BLaER1 treated with 17β-estradiol and CSF1 and Interleukin-3, amounts not matched to agents 10 nM and 100 nM (cell line): ENCODE measurements around the gene SLC25A34.
A peak's percentile ranks its signal among the peaks of the same experiment; 100 is the strongest.

ENCODE experiments used
- H3K27ac ChIP-seq, 11 experiments: shearing (Covaris generic); formaldehyde crosslinking; 2 replicates each; pipeline ENCODE4 v1.8.1; 2022
- H3K27me3 ChIP-seq, 11 experiments: shearing (Covaris generic); formaldehyde crosslinking; 2 replicates each; pipeline ENCODE4 v1.8.1; 2022
- H3K36me3 ChIP-seq, 11 experiments: shearing (Covaris generic); formaldehyde crosslinking; 2 replicates each; pipeline ENCODE4 v1.8.1; 2022
- H3K4me1 ChIP-seq, 10 experiments: shearing (Covaris generic); formaldehyde crosslinking; 2 replicates each; pipeline ENCODE4 v1.8.1; 2022
- H3K4me2 ChIP-seq, 11 experiments: shearing (Covaris generic); formaldehyde crosslinking; 2 replicates each; pipeline ENCODE4 v1.8.1; 2022
- H3K4me3 ChIP-seq, 10 experiments: shearing (Covaris generic); formaldehyde crosslinking; 2 replicates each; pipeline ENCODE4 v1.8.1; 2022
- H3K9ac ChIP-seq, 11 experiments: shearing (Covaris generic); formaldehyde crosslinking; 2 replicates each; pipeline ENCODE4 v1.8.1; 2022
- H3K9me3 ChIP-seq, 11 experiments: shearing (Covaris generic); formaldehyde crosslinking; replicated peaks in 1 of 11; 2 replicates each; pipeline ENCODE4 v1.8.1; 2022
- H4K20me1 ChIP-seq, 11 experiments: shearing (Covaris generic); formaldehyde crosslinking; 2 replicates each; pipeline ENCODE4 v1.8.1; 2022
- Cebpa-rat ChIP-seq, 11 experiments: shearing (Covaris generic); IDR thresholded peaks; 2 replicates each; pipeline ENCODE4 v1.8.1; 2022

SLC25A34 gene

DNA sequence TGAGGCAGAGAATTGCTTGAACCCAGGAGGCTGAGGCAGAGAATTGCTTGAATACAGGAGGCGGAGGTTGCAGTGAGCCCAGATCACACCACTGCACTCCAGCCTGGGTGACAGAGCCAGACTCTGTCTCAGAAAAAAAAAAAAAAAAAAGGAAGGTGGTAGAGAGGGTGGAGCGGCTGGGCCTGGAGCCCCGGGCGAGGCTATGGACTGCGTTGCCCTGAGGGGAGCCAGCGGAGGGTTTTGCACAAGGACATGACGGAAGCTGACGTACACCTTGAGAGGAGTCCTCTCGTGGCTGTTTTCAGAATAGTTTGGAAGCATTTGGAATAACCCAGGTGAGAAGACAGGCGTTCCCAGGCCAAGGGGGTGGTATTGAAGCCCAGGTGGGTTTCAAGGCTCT is 15.7 kb downstream of the SLC25A34 start:
- no peaks in the 10 kb centered on the region; a peak in 1 of 22 replicates for H3K9me3 ChIP-seq
- peaks cover 18 to 20% (median 18%) of the 10 kb centered on the region in 11 experiments for H3K27me3 ChIP-seq
- no peak overlapping the region for H3K9ac ChIP-seq
- no peak overlapping the region for H3K4me3 ChIP-seq
- peaks cover 0 to 7% (median 3%) of the 10 kb centered on the region in 11 experiments; a peak in 7 of 22 replicates for H4K20me1 ChIP-seq
- no peak overlapping the region for H3K4me2 ChIP-seq
- no peaks in the 10 kb centered on the region for H3K36me3 ChIP-seq
- H3K27ac ChIP-seq, result no peak overlapping the region
- TF ChIP-seq Cebpa-rat (IDR thresholded peaks at IDR 0.05), result no peak
- H3K4me1 ChIP-seq, result peaks cover 6 to 7% (median 7%) of the 10 kb centered on the region in 10 experiments; a peak in 17 of 20 replicates

DNA sequence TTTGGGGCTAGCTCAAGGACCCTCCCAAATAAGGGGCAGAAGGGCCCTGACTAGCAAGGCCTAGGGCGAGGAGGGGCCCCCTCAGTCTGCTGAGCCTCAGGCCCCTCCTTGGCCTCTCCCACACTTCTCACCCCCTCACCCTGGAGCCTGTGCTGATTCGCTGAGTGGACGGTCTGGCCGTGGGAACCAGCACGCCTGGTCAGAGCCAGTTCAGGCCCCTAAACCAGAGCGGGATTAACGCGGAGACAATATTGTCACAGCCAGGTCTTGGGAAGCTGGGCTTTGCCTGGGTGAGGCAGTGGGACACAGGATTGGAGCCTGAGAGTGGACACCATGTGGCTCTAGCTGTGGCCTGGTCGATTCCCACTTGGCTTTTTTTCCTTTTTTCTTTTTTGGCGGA is 17.7 kb downstream of the SLC25A34 start:
- no peaks in the 10 kb centered on the region for H3K36me3 ChIP-seq
- H4K20me1 ChIP-seq, result peaks cover 0 to 22% (median 18%) of the 10 kb centered on the region in 11 experiments; a peak in 15 of 22 replicates
- H3K4me1 ChIP-seq, result peaks cover 6 to 11% (median 9%) of the 10 kb centered on the region in 10 experiments; a peak in 17 of 20 replicates
- H3K9me3 ChIP-seq, result no peaks in the 10 kb centered on the region; a peak in 1 of 22 replicates
- H3K4me3 ChIP-seq, result no peak overlapping the region
- H3K27ac ChIP-seq, result no peak overlapping the region
- TF ChIP-seq Cebpa-rat (IDR thresholded peaks at IDR 0.05), result no peak
- H3K9ac ChIP-seq, result no peak overlapping the region
- H3K4me2 ChIP-seq, result no peak overlapping the region
- H3K27me3 ChIP-seq, result peaks cover 35 to 40% (median 39%) of the 10 kb centered on the region in 11 experiments

DNA sequence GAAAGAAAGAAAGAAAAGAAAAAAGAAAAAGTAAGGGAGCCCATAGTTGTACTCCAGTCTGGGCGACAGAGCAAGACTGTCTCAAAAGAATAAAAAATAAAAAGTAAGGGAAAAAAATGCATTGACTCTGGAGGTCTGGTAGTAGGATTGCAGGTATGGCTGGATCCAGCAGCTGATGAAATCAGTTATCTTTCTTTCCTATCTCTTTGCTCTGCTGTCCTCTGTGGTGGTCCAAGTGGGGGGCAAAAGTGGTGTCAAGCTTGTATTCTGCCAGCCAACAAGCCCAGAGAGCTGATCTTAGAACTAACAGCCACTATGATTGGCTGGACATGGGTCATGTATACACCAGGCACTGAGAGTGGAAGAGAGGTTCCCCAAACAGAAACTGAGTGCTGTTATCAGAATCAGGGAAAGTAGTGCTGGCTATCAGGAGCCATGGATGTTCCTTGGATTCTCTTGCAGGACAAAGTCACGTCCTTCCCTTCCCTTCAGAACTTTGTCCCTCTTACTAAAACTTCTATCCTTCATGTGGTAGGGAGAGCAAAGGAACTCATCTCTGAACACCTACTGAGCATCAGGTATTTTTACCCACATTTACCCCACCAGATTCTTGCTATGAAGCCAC is 19.1 kb downstream of the SLC25A34 start:
- TF ChIP-seq Cebpa-rat (IDR thresholded peaks at IDR 0.05), result no peak
- Histone ChIP-seq H4K20me1 (peaks cover 0 to 31% (median 24%) of the 10 kb centered on the region in 11 experiments; a peak in 15 of 22 replicates), H3K36me3 (no peaks in the 10 kb centered on the region), H3K4me2 (no peak overlapping the region), H3K4me3 (no peak overlapping the region), H3K27me3 (peaks cover 49 to 54% (median 52%) of the 10 kb centered on the region in 11 experiments), H3K9me3 (no peaks in the 10 kb centered on the region; a peak in 1 of 22 replicates), H3K4me1 (peaks cover 7 to 18% (median 12%) of the 10 kb centered on the region in 10 experiments; a peak in 19 of 20 replicates), H3K9ac (no peak overlapping the region), H3K27ac (no peak overlapping the region)

DNA sequence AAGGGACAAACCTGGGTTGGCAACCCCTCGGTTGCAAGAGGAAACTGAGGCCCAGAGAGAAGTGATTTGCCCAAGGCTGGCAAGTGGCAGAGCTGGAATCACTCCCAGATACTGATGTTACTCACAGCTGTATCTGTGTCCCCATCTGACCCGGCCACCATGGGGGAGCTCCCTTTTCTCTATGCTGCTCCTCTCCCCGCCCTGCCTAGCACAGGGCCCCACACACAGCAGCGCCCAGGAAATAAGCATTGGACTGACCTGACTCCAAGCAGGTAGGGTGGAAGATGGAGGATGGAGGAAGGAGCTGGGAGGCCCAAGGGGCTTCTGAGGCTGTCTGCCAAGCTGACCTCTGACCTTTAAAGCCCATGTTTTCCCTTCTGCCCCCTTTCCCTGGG is 19.6 kb downstream of the SLC25A34 start:
- no peaks in the 10 kb centered on the region; a peak in 1 of 22 replicates for H3K9me3 ChIP-seq
- no peak overlapping the region for H3K27ac ChIP-seq
- H3K27me3 ChIP-seq, result peaks cover 54 to 59% (median 58%) of the 10 kb centered on the region in 11 experiments
- H3K4me1 ChIP-seq, result peaks cover 11 to 24% (median 17%) of the 10 kb centered on the region in 10 experiments
- H4K20me1 ChIP-seq, result peaks cover 0 to 32% (median 25%) of the 10 kb centered on the region in 11 experiments; a peak in 15 of 22 replicates
- TF ChIP-seq Cebpa-rat (IDR thresholded peaks at IDR 0.05), result no peak
- no peaks in the 10 kb centered on the region for H3K36me3 ChIP-seq
- H3K4me3 ChIP-seq, result no peak overlapping the region
- no peak overlapping the region for H3K4me2 ChIP-seq
- no peak overlapping the region for H3K9ac ChIP-seq

DNA sequence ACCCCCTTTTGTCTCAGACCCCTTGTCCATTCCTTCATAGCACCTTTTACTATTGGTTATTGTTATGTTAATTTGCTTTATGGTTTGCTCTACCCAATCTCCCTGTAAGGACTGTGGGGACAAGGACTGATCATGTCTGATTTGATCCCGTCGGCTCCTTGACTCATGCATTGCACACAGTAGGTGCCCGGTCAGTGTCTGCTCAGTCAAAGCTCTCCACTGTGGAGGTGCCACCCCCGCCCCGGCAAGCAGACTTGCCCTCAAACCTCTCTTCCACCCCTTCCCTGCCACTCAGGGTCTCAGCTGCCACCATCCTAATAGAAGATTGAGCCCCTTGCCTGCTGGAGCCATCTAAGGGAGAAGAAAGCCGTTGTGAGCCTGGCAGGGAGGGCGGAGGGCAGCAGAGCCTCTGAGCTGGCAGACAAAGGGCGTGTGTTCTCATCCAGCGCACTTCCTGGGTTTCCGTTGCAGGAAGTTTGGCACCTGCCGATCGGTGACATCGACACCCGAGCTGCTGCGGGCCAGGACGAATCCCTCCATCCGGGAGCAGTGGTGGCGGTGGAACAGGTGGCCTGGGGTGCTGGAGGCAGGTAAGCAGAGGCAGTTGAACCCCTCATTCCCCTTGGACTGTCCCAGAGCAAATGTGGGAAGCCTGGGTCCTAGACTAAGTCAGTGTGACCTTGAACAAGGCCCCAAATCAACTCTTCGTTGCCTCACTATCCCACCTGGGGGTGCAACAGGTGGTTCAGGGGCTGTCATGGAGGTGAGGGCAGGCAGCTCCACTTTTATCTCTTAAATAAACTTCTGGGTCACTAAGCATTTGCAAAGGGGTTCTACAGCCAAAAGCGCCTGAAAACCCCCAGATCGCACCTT is 20.3 kb downstream of the SLC25A34 start:
- H4K20me1 ChIP-seq, result peaks cover 0 to 38% (median 25%) of the 10 kb centered on the region in 11 experiments; a peak in 15 of 22 replicates
- peaks cover 18 to 30% (median 24%) of the 10 kb centered on the region in 10 experiments for H3K4me1 ChIP-seq
- H3K27me3 ChIP-seq, result peaks cover 61 to 66% (median 65%) of the 10 kb centered on the region in 11 experiments
- H3K4me3 ChIP-seq, result peak overlapping the region in 1 of 10 experiments; percentile 21; a peak in 3 of 20 replicates
- no peak overlapping the region for H3K27ac ChIP-seq
- 0 out of 22 replicates have a peak overlapping the region, but pooled peaks of 1 of the 11 experiments have one; percentile 24 for H3K9ac ChIP-seq
- H3K9me3 ChIP-seq, result no peaks in the 10 kb centered on the region; a peak in 1 of 22 replicates
- no peak for TF ChIP-seq Cebpa-rat (IDR thresholded peaks at IDR 0.05)
- peak overlapping the region; percentile 28 to 78 (median 52); a peak in 20 of 22 replicates for H3K4me2 ChIP-seq
- no peaks in the 10 kb centered on the region for H3K36me3 ChIP-seq

DNA sequence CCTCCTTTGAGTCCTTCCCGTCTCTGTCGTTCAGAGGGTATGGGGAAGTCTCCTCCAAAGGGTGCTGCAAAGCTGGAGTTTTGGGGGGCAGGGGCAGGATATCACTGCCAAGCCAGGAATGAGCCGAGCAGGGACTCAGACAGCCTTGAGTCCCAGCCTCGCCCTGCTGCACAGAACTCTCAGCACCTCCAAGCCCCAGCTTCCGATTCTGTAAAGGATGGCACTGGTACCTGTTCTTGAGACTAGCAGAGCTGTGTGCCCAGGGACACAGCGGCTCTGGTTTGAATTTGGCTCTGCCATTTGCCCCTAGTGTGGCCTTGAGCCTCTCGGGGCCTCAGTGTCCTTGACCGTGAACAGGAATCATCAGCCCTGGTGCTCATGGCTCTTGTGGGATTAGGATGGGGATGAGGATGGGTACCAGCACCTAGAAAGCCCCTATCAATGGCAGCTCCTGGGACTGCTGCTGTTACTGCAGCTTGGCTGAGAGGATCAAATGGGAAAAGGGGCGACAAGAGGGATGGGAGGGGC is 21.0 kb downstream of the SLC25A34 start:
- Histone ChIP-seq H3K9me3 (no peaks in the 10 kb centered on the region; a peak in 1 of 22 replicates), H3K27ac (no peak overlapping the region), H3K4me1 (peaks cover 18 to 32% (median 25%) of the 10 kb centered on the region in 10 experiments), H3K27me3 (peaks cover 68 to 73% (median 72%) of the 10 kb centered on the region in 11 experiments), H3K36me3 (no peaks in the 10 kb centered on the region), H3K9ac (no peak overlapping the region), H3K4me2 (peak overlapping the region in 5 of 11 experiments; percentile 28 to 78 (median 63); a peak in 7 of 22 replicates), H4K20me1 (peaks cover 0 to 38% (median 25%) of the 10 kb centered on the region in 11 experiments; a peak in 15 of 22 replicates), H3K4me3 (no peak overlapping the region)
- TF ChIP-seq Cebpa-rat (IDR thresholded peaks at IDR 0.05), result no peak

DNA sequence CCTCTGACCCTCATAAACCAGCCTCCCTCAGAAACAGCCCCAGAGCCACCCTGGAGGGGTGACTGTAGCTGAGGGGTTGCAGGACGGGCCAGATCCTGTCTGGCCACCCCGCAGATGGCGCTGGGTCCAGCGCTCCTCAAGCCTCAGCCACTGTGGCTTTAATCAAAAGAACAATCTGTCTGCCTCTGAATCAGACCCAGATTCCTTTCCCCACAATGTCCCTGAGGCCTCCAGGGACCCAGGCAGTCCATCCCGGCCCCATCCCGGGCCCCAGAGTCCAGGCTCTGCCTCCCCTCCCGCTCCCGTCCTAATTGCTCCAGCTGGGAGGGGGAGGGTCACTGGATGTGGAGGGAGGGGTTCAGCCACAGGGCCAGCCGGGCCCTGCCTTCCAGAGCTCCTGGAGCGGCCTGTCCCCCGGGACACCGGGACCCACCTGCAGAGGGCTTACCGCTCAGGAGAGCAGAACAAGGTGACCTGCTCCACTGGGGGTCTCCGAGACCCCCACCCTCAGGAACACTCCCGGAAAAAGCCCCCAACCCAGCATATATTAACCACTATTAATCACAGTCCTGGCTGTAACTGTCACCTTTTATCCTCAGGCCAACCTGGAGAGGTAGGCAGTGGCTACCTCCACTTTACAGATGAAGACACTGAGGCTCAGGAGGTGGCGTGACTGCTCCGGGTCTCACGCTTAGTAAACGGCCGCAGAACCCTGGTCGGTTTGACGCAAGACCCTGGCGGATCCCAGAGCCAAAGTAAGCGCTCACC is 21.7 kb downstream of the SLC25A34 start:
- Histone ChIP-seq H4K20me1 (peaks cover 0 to 38% (median 25%) of the 10 kb centered on the region in 11 experiments; a peak in 15 of 22 replicates), H3K4me2 (no peak overlapping the region), H3K9me3 (no peaks in the 10 kb centered on the region; a peak in 1 of 22 replicates), H3K4me3 (no peak overlapping the region), H3K27me3 (peaks cover 69 to 80% (median 78%) of the 10 kb centered on the region in 11 experiments), H3K4me1 (peaks cover 18 to 32% (median 25%) of the 10 kb centered on the region in 10 experiments), H3K27ac (no peak overlapping the region), H3K9ac (no peak overlapping the region), H3K36me3 (no peaks in the 10 kb centered on the region)
- no peak for TF ChIP-seq Cebpa-rat (IDR thresholded peaks at IDR 0.05)
